SK-N-SH (cell line): Measurements from ENCODE around the gene CUEDC1. TPM values are rescaled to one million over a fixed set of nuclear protein-coding genes. Genes with fewer than 3 reads are reported as not detected.

Source experiments
- CTCF ChIA-PET: fragments of 300-600, 350-600 bp; formaldehyde crosslinking; extraction: SDS; loops from one replicate; lab custom pipeline; 2021; lab: Yijun Ruan, JAX
- POLR2A ChIA-PET: fragments of 350-600 bp; sonication (Branson Sonifier 250); formaldehyde crosslinking; extraction: SDS; loops from one replicate; lab custom pipeline; 2020; ENCODE audit warnings: antibody characterized with exemption, inconsistent platforms; lab: Yijun Ruan, JAX
- DNase-seq: peaks from one replicate; pipeline ENCODE4 v3.0.0; 2012
- H2AFZ ChIP-seq: fragments of 200-600 bp; sonication (generic); 2 replicates; pipeline ENCODE4 v1.8.1; 2016; ENCODE audit warnings: antibody characterized with exemption, mild to moderate bottlenecking, low read depth
- H3F3A ChIP-seq: fragments of 200-600 bp; sonication (generic); replicated peaks from 2 replicates; pipeline ENCODE3; 2016; ENCODE audit warnings: antibody characterized with exemption, mild to moderate bottlenecking; ENCODE audit not compliant: insufficient read depth
- H3K27ac ChIP-seq, 2 experiments: fragments of 200-500 bp in 1 of 2; fragments of 200-600 bp in 1 of 2; sonication (Bioruptor generic) in 1 of 2; sonication (generic), shearing (Covaris generic) in 1 of 2; 2 replicates each; pipeline versions ENCODE4 v1.5.1 to v1.6.1; 2014 to 2016; ENCODE audit warnings: low read depth in 2 of 2, inconsistent platforms in 1 of 2, low read length in 1 of 2, mild to moderate bottlenecking in 1 of 2, mixed read lengths in 1 of 2
- H3K27me3 ChIP-seq: fragments of 200-600 bp; sonication (generic), shearing (Covaris generic); 2 replicates; pipeline ENCODE4 v1.6.1; 2016; ENCODE audit warnings: mixed run types; ENCODE audit not compliant: insufficient read depth
- H3K36me3 ChIP-seq, 2 experiments: fragments of 200-500 bp in 1 of 2; fragments of 200-600 bp in 1 of 2; sonication (Bioruptor generic) in 1 of 2; sonication (generic) in 1 of 2; replicated peaks in 1 of 2; 2 replicates each; pipeline versions ENCODE3 to v1.5.1; 2014 to 2016; ENCODE audit warnings: low read length in 1 of 2, mild to moderate bottlenecking in 1 of 2; ENCODE audit not compliant: insufficient read depth in 2 of 2, control insufficient read depth in 1 of 2
- H3K4me1 ChIP-seq, 2 experiments: fragments of 200-500 bp in 1 of 2; fragments of 200-600 bp in 1 of 2; sonication (Bioruptor generic) in 1 of 2; sonication (generic), shearing (Covaris generic) in 1 of 2; 2 replicates each; pipeline versions ENCODE4 v1.5.1 to v1.6.1; 2014 to 2016; ENCODE audit warnings: low read depth in 1 of 2, low read length in 1 of 2, mixed run types in 1 of 2; ENCODE audit not compliant: insufficient read depth in 2 of 2, control insufficient read depth in 1 of 2
- H3K4me2 ChIP-seq: fragments of 200-600 bp; sonication (generic), shearing (Covaris generic); 2 replicates; pipeline ENCODE4 v1.6.1; 2017; ENCODE audit warnings: mixed run types
- H3K4me3 ChIP-seq, 2 experiments: fragments of 200-500 bp in 1 of 2; fragments of 200-600 bp in 1 of 2; sonication (Bioruptor generic) in 1 of 2; sonication (generic), shearing (Covaris generic) in 1 of 2; 2 replicates each; pipeline versions ENCODE4 v1.5.1 to v1.8.1; 2014 to 2016; ENCODE audit warnings: low read depth in 2 of 2, inconsistent platforms in 1 of 2, low read length in 1 of 2, mild to moderate bottlenecking in 1 of 2, mixed read lengths in 1 of 2, moderate library complexity in 1 of 2
- H3K79me2 ChIP-seq: fragments of 200-600 bp; sonication (generic); 2 replicates; pipeline ENCODE4 v1.8.1; 2017; ENCODE audit warnings: mild to moderate bottlenecking; ENCODE audit not compliant: insufficient read depth
- H3K9ac ChIP-seq: fragments of 200-600 bp; sonication (generic); 2 replicates; pipeline ENCODE4 v1.6.1; 2017; ENCODE audit warnings: mixed run types
- H3K9me2 ChIP-seq: fragments of 200-600 bp; sonication (generic); 2 replicates; pipeline ENCODE4 v1.6.1; 2017; ENCODE audit warnings: mixed run types
- H3K9me3 ChIP-seq: fragments of 200-600 bp; sonication (generic); 2 replicates; pipeline ENCODE4 v1.6.1; 2017; ENCODE audit warnings: mixed run types, mild to moderate bottlenecking, moderate library complexity
- H4K20me1 ChIP-seq: fragments of 200-600 bp; sonication (generic); 2 replicates; pipeline ENCODE4 v1.6.1; 2017; ENCODE audit warnings: mild to moderate bottlenecking, mixed run types; ENCODE audit not compliant: insufficient read depth
- EZH2phosphoT487 ChIP-seq: fragments of 200-600 bp; sonication (generic); IDR thresholded peaks from 2 replicates; pipeline ENCODE4 v1.6.1; 2017; ENCODE audit warnings: low read depth, mixed run types, mild to moderate bottlenecking, antibody characterized with exemption, moderate library complexity, borderline replicate concordance
- FOSL2 ChIP-seq: IDR thresholded peaks from 2 replicates; pipeline ENCODE4 v1.4.0; 2012; ENCODE audit warnings: low read depth, mild to moderate bottlenecking, moderate library complexity, borderline replicate concordance
- FOXJ3 ChIP-seq: sonication (generic); formaldehyde crosslinking; IDR thresholded peaks from 2 replicates; pipeline ENCODE4 v1.5.1; 2020; ENCODE audit warnings: mild to moderate bottlenecking, missing genetic modification reagents
- FOXM1 ChIP-seq: IDR thresholded peaks from 2 replicates; pipeline ENCODE4 v1.4.0; 2012; ENCODE audit warnings: low read depth, mild to moderate bottlenecking
- GATA2 ChIP-seq: sonication (generic); formaldehyde crosslinking; IDR thresholded peaks from 2 replicates; pipeline ENCODE4 v1.5.0; 2020; ENCODE audit warnings: mild to moderate bottlenecking, missing genetic modification reagents
- JUND ChIP-seq: IDR thresholded peaks from 2 replicates; pipeline ENCODE4 v1.4.0; 2012
- MEF2A ChIP-seq: IDR thresholded peaks from 2 replicates; pipeline ENCODE4 v1.4.0; 2012; ENCODE audit warnings: low read depth, borderline replicate concordance
- NRF1 ChIP-seq: IDR thresholded peaks from 2 replicates; pipeline ENCODE4 v1.6.1; 2012; ENCODE audit warnings: low read depth, mild to moderate bottlenecking, low read length
- POLR2AphosphoS5 ChIP-seq: IDR thresholded peaks from 2 replicates; pipeline ENCODE4 v1.6.1; 2012; ENCODE audit warnings: low read depth, low read length
- RAD21 ChIP-seq: IDR thresholded peaks from 2 replicates; pipeline ENCODE4 v1.6.1; 2012; ENCODE audit warnings: mild to moderate bottlenecking, low read length
- RCOR1 ChIP-seq: fragments of 150-350 bp; IDR thresholded peaks from 2 replicates; pipeline ENCODE4 v1.6.1; 2017; ENCODE audit warnings: antibody characterized with exemption, low read length
- RFX5 ChIP-seq: IDR thresholded peaks from 2 replicates; pipeline ENCODE4 v1.6.1; 2012; ENCODE audit warnings: mild to moderate bottlenecking, improper control_type of control experiment, low read length
- SIN3A ChIP-seq: IDR thresholded peaks from 2 replicates; pipeline ENCODE4 v1.6.1; 2012; ENCODE audit warnings: low read depth, mild to moderate bottlenecking, low read length, moderate library complexity, borderline replicate concordance
- TEAD4 ChIP-seq: IDR thresholded peaks from 2 replicates; pipeline ENCODE4 v1.4.0; 2012; ENCODE audit warnings: mild to moderate bottlenecking, borderline replicate concordance; ENCODE audit not compliant: insufficient read depth
- YY1 ChIP-seq: IDR thresholded peaks from 2 replicates; pipeline ENCODE4 v1.4.0; 2012; ENCODE audit warnings: low read depth, mild to moderate bottlenecking
- WGBS: methylation state at CpG from one replicate; pipeline ENCODE4 v1.1.6; 2017; ENCODE audit warnings: low lambda C conversion rate; 5-methylcytosine and 5-hydroxymethylcytosine counted together
- polyA plus RNA-seq, 3 experiments: library from polyadenylated mRNA; depleted of rRNA; stranded (reverse); fragments of >200 nt; gene quantifications; 2 replicates each; pipeline ENCODE4 v1.2.3, GENCODE V29; 2012
- TF ChIP-seq, protein P1 (sequence below): fragments of 150-350 bp; IDR thresholded peaks from 2 replicates; pipeline ENCODE4 v1.6.1; 2017; ENCODE audit warnings: antibody characterized with exemption, low read length, low read depth, borderline replicate concordance
- TF ChIP-seq, protein P2 (sequence below): fragments of 150-350 bp; IDR thresholded peaks from 2 replicates; pipeline ENCODE4 v1.6.1; 2016; ENCODE audit warnings: mild to moderate bottlenecking, low read depth, low read length
- TF ChIP-seq, protein P3 (sequence below): IDR thresholded peaks from 2 replicates; pipeline ENCODE4 v1.4.0; 2012; ENCODE audit warnings: low read depth
- TF ChIP-seq, protein P4 (sequence below): IDR thresholded peaks from 2 replicates; pipeline ENCODE4 v1.4.0; 2012; ENCODE audit warnings: low read depth, borderline replicate concordance
- TF ChIP-seq, protein P5 (sequence below): IDR thresholded peaks from 2 replicates; pipeline ENCODE4 v1.6.1; 2012; ENCODE audit warnings: mild to moderate bottlenecking, low read depth, low read length, moderate library complexity
- TF ChIP-seq, protein P6 (sequence below): IDR thresholded peaks from 2 replicates; pipeline ENCODE4; 2012
- TF ChIP-seq, protein P7 (sequence below): fragments of 200-600 bp; sonication (generic); IDR thresholded peaks from 2 replicates; pipeline ENCODE4 v1.6.1; 2017; ENCODE audit warnings: antibody characterized with exemption, mild to moderate bottlenecking, moderate library complexity

The CUEDC1 gene
- polyA plus RNA-seq, 1 of the 3 experiments (the other 2 are of a cell fraction) = 58.9 TPM

DNA sequence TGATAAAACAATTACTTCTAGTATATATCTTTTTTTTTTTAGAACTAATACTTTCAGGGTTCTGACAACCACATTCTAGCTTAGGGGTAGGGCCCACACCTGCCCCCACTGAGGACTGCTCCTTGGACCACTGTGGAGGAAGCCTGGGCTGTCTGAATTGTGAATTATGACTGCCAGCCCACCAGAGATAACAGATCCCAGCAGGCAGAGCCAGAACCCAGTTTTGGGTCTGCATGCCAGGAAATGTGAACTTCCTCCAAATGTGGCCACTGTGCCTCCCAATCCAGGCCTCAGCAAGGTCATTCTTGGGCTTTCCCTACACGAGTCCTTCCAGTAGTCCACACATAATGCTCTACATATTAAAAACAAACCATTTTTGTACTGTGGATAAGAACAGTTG lies 16.9 kb upstream of the CUEDC1 start:
- CTCF ChIA-PET = interaction anchor here (0.7 to 3.2 kb wide), 18 partner anchors 9 to 427 kb away, joined by 3 to 15 read pairs (median 4); no protein-coding TSS in a partner anchor
- TF ChIP-seq FOSL2 (no peak), TEAD4 (no peak), NRF1 (no peak), RFX5 (no peak), JUND (no peak), YY1 (no peak), MEF2A (no peak), EZH2phosphoT487 (no peak), RCOR1 (peak; percentile 81; the same call in 1 of the 2 replicates), GATA2 (CRISPR knock-in tag) (peak; percentile 78), POLR2AphosphoS5 (no peak), SIN3A (no peak), FOXM1 (no peak), RAD21 (peak; percentile 32), FOXJ3 (CRISPR knock-in tag) (no peak)
- TF ChIP-seq, protein P1, sequence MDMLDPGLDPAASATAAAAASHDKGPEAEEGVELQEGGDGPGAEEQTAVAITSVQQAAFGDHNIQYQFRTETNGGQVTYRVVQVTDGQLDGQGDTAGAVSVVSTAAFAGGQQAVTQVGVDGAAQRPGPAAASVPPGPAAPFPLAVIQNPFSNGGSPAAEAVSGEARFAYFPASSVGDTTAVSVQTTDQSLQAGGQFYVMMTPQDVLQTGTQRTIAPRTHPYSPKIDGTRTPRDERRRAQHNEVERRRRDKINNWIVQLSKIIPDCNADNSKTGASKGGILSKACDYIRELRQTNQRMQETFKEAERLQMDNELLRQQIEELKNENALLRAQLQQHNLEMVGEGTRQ = no peak
- TF ChIP-seq, protein P2, sequence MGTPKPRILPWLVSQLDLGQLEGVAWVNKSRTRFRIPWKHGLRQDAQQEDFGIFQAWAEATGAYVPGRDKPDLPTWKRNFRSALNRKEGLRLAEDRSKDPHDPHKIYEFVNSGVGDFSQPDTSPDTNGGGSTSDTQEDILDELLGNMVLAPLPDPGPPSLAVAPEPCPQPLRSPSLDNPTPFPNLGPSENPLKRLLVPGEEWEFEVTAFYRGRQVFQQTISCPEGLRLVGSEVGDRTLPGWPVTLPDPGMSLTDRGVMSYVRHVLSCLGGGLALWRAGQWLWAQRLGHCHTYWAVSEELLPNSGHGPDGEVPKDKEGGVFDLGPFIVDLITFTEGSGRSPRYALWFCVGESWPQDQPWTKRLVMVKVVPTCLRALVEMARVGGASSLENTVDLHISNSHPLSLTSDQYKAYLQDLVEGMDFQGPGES = no peak
- TF ChIP-seq, protein P3, sequence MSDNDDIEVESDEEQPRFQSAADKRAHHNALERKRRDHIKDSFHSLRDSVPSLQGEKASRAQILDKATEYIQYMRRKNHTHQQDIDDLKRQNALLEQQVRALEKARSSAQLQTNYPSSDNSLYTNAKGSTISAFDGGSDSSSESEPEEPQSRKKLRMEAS = no peak
- TF ChIP-seq, protein P4, sequence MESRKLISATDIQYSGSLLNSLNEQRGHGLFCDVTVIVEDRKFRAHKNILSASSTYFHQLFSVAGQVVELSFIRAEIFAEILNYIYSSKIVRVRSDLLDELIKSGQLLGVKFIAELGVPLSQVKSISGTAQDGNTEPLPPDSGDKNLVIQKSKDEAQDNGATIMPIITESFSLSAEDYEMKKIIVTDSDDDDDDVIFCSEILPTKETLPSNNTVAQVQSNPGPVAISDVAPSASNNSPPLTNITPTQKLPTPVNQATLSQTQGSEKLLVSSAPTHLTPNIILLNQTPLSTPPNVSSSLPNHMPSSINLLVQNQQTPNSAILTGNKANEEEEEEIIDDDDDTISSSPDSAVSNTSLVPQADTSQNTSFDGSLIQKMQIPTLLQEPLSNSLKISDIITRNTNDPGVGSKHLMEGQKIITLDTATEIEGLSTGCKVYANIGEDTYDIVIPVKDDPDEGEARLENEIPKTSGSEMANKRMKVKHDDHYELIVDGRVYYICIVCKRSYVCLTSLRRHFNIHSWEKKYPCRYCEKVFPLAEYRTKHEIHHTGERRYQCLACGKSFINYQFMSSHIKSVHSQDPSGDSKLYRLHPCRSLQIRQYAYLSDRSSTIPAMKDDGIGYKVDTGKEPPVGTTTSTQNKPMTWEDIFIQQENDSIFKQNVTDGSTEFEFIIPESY = no peak
- TF ChIP-seq, protein P5, sequence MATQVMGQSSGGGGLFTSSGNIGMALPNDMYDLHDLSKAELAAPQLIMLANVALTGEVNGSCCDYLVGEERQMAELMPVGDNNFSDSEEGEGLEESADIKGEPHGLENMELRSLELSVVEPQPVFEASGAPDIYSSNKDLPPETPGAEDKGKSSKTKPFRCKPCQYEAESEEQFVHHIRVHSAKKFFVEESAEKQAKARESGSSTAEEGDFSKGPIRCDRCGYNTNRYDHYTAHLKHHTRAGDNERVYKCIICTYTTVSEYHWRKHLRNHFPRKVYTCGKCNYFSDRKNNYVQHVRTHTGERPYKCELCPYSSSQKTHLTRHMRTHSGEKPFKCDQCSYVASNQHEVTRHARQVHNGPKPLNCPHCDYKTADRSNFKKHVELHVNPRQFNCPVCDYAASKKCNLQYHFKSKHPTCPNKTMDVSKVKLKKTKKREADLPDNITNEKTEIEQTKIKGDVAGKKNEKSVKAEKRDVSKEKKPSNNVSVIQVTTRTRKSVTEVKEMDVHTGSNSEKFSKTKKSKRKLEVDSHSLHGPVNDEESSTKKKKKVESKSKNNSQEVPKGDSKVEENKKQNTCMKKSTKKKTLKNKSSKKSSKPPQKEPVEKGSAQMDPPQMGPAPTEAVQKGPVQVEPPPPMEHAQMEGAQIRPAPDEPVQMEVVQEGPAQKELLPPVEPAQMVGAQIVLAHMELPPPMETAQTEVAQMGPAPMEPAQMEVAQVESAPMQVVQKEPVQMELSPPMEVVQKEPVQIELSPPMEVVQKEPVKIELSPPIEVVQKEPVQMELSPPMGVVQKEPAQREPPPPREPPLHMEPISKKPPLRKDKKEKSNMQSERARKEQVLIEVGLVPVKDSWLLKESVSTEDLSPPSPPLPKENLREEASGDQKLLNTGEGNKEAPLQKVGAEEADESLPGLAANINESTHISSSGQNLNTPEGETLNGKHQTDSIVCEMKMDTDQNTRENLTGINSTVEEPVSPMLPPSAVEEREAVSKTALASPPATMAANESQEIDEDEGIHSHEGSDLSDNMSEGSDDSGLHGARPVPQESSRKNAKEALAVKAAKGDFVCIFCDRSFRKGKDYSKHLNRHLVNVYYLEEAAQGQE = no peak
- TF ChIP-seq, protein P6, sequence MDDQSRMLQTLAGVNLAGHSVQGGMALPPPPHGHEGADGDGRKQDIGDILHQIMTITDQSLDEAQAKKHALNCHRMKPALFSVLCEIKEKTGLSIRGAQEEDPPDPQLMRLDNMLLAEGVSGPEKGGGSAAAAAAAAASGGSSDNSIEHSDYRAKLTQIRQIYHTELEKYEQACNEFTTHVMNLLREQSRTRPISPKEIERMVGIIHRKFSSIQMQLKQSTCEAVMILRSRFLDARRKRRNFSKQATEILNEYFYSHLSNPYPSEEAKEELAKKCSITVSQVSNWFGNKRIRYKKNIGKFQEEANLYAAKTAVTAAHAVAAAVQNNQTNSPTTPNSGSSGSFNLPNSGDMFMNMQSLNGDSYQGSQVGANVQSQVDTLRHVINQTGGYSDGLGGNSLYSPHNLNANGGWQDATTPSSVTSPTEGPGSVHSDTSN = no peak
- TF ChIP-seq, protein P7, sequence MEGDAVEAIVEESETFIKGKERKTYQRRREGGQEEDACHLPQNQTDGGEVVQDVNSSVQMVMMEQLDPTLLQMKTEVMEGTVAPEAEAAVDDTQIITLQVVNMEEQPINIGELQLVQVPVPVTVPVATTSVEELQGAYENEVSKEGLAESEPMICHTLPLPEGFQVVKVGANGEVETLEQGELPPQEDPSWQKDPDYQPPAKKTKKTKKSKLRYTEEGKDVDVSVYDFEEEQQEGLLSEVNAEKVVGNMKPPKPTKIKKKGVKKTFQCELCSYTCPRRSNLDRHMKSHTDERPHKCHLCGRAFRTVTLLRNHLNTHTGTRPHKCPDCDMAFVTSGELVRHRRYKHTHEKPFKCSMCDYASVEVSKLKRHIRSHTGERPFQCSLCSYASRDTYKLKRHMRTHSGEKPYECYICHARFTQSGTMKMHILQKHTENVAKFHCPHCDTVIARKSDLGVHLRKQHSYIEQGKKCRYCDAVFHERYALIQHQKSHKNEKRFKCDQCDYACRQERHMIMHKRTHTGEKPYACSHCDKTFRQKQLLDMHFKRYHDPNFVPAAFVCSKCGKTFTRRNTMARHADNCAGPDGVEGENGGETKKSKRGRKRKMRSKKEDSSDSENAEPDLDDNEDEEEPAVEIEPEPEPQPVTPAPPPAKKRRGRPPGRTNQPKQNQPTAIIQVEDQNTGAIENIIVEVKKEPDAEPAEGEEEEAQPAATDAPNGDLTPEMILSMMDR = no peak

More for the DNA sequence above, 16.9 kb upstream of the CUEDC1 start:
- 80% methylated on average over 1 of the region's 1 CpG for WGBS
- Histone ChIP-seq H3K4me3 (no peak overlapping the region), H3K9ac (no peak overlapping the region), H3K9me2 (no peaks in the 10 kb centered on the region), H3K27ac (peak overlapping the region in 1 of 2 experiments; percentile 72; a peak in 2 of 4 replicates), H3F3A (peaks cover 21% of the 10 kb centered on the region), H3K79me2 (peaks cover 22% of the 10 kb centered on the region), H2AFZ (no peak overlapping the region), H3K4me1 (peaks cover 13 to 25% of the 10 kb centered on the region in 2 experiments; a peak in 2 of 4 replicates), H3K4me2 (no peak overlapping the region), H4K20me1 (0 out of 2 replicates have a peak, but pooled peaks cover 8% of the 10 kb centered on the region), H3K36me3 (peaks cover 45 to 48% of the 10 kb centered on the region in 2 experiments), H3K9me3 (no peaks in the 10 kb centered on the region), H3K27me3 (no peaks in the 10 kb centered on the region)
- POLR2A ChIA-PET = interaction anchor here (0.9 to 1.4 kb wide), 5 partner anchors 17 to 112 kb away, joined by 3 to 8 read pairs (median 3); partner anchors contain the start of genes CUEDC1 and SRSF1
- DNase-seq = peak; percentile 72
